ENCODE measurements around the gene WDR64.

- TF ChIP-seq, protein P1, sequence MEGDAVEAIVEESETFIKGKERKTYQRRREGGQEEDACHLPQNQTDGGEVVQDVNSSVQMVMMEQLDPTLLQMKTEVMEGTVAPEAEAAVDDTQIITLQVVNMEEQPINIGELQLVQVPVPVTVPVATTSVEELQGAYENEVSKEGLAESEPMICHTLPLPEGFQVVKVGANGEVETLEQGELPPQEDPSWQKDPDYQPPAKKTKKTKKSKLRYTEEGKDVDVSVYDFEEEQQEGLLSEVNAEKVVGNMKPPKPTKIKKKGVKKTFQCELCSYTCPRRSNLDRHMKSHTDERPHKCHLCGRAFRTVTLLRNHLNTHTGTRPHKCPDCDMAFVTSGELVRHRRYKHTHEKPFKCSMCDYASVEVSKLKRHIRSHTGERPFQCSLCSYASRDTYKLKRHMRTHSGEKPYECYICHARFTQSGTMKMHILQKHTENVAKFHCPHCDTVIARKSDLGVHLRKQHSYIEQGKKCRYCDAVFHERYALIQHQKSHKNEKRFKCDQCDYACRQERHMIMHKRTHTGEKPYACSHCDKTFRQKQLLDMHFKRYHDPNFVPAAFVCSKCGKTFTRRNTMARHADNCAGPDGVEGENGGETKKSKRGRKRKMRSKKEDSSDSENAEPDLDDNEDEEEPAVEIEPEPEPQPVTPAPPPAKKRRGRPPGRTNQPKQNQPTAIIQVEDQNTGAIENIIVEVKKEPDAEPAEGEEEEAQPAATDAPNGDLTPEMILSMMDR (IDR thresholded peaks at IDR 0.05), result no peak
- no peak for TF ChIP-seq POLR2AphosphoS5 (IDR thresholded peaks at IDR 0.05)
Observed at GRCh38 chr1:241816008-241816407, 163.9 kb downstream of the WDR64 start.

Measured in upper lobe of left lung (tissue), 4 donors.